Neutrophil (primary cell): Measurements from ENCODE around the gene SPOCK2.

ENCODE experiments used
- H3K27ac ChIP-seq: fragments of 200-600 bp; sonication (generic); 2 replicates; pipeline ENCODE4 v1.5.1; 2016; ENCODE audit warnings: mild to moderate bottlenecking, moderate library complexity
- H3K27me3 ChIP-seq: fragments of 200-600 bp; sonication (generic); 2 replicates; pipeline ENCODE4 v1.6.0; 2016; ENCODE audit warnings: mild to moderate bottlenecking
- H3K36me3 ChIP-seq: fragments of 200-600 bp; sonication (generic); 2 replicates; pipeline ENCODE4 v1.5.1; 2017
- H3K4me1 ChIP-seq, 2 experiments: fragments of 200-600 bp in 1 of 2; sonication (generic) in 1 of 2; 1 replicate in 1 of 2; 2 replicates in 1 of 2; pipeline versions ENCODE4 v1.5.1 to v1.6.1; 2013 to 2016; ENCODE audit warnings: low read depth in 1 of 2, low read length in 1 of 2, mild to moderate bottlenecking in 1 of 2, moderate library complexity in 1 of 2; ENCODE audit not compliant: control insufficient read depth in 1 of 2, insufficient read depth in 1 of 2
- H3K4me3 ChIP-seq, 2 experiments: fragments of 200-600 bp in 1 of 2; sonication (generic) in 1 of 2; 1 replicate in 1 of 2; 2 replicates in 1 of 2; pipeline ENCODE4 v1.5.1; 2013 to 2016; ENCODE audit warnings: low read depth in 1 of 2, low read length in 1 of 2, mild to moderate bottlenecking in 1 of 2, moderate library complexity in 1 of 2
- H3K9me3 ChIP-seq: fragments of 200-600 bp; sonication (generic); 2 replicates; pipeline ENCODE4 v1.5.1; 2016
- CTCF ChIP-seq: fragments of 200-600 bp; sonication (generic); IDR thresholded peaks from 2 replicates; pipeline ENCODE4 v1.5.1; 2016; ENCODE audit warnings: antibody characterized with exemption

SPOCK2 gene

GRCh38 chr10:72056932-72057751, 31.2 kb downstream of the SPOCK2 start:
- Histone ChIP-seq H3K9me3 (no peaks in the 10 kb centered on the region), H3K4me1 (no peaks in the 10 kb centered on the region), H3K36me3 (no peaks in the 10 kb centered on the region), H3K4me3 (no peak overlapping the region), H3K27me3 (no peaks in the 10 kb centered on the region), H3K27ac (no peak overlapping the region)
- no peak for TF ChIP-seq CTCF

GRCh38 chr10:72056113-72056512, 32.2 kb downstream of the SPOCK2 start:
- TF ChIP-seq CTCF, result no peak
- H3K36me3 ChIP-seq, result no peaks in the 10 kb centered on the region
- no peaks in the 10 kb centered on the region for H3K4me1 ChIP-seq
- H3K27ac ChIP-seq, result no peak overlapping the region
- no peaks in the 10 kb centered on the region for H3K27me3 ChIP-seq
- H3K9me3 ChIP-seq, result no peaks in the 10 kb centered on the region
- H3K4me3 ChIP-seq, result no peak overlapping the region

- Histone ChIP-seq H3K4me3 (no peak overlapping the region), H3K27ac (no peak overlapping the region), H3K9me3 (no peaks in the 10 kb centered on the region), H3K36me3 (no peaks in the 10 kb centered on the region), H3K4me1 (no peaks in the 10 kb centered on the region), H3K27me3 (no peaks in the 10 kb centered on the region)
- no peak for TF ChIP-seq CTCF
These were observed 34.7 kb downstream of the SPOCK2 start for GRCh38 chr10:72053690-72054089.

GRCh38 chr10:72050873-72051272, 37.5 kb downstream of the SPOCK2 start:
- Histone ChIP-seq H3K4me1 (no peaks in the 10 kb centered on the region), H3K36me3 (no peaks in the 10 kb centered on the region), H3K27me3 (no peaks in the 10 kb centered on the region), H3K9me3 (no peaks in the 10 kb centered on the region), H3K4me3 (no peak overlapping the region), H3K27ac (no peak overlapping the region)
- no peak for TF ChIP-seq CTCF

- TF ChIP-seq CTCF, result no peak
- Histone ChIP-seq H3K27ac (no peak overlapping the region), H3K4me1 (no peaks in the 10 kb centered on the region), H3K36me3 (no peaks in the 10 kb centered on the region), H3K9me3 (no peaks in the 10 kb centered on the region), H3K4me3 (no peak overlapping the region), H3K27me3 (no peaks in the 10 kb centered on the region)
These were observed 38.2 kb downstream of the SPOCK2 start for GRCh38 chr10:72049969-72050781.
